Large intestine (tissue), 3 donors: ENCODE data around the gene IRGQ. TPM values are rescaled to one million over a fixed set of nuclear protein-coding genes. Genes with fewer than 3 reads are reported as not detected.
"Not testable (repeated sequence)": the region's sequence is repeated elsewhere in the genome, so short reads cannot be mapped to it uniquely, and the experiment has no call there.

Experiments used
- DNase-seq, 2 donors: peaks; one replicate each; pipeline versions ENCODE4 v3.0.0 to v3.0.0-alpha.2; 2013
- H3K27ac ChIP-seq: one replicate; pipeline ENCODE4 v1.5.1; 2013; ENCODE audit warnings: low read length
- H3K27me3 ChIP-seq: 2 replicates; pipeline ENCODE4 v1.6.1; 2013; ENCODE audit warnings: low read length; ENCODE audit not compliant: control insufficient read depth, insufficient read depth
- H3K36me3 ChIP-seq: 2 replicates; pipeline ENCODE4 v1.6.1; 2013; ENCODE audit warnings: low read length; ENCODE audit not compliant: control insufficient read depth, insufficient read depth
- H3K4me1 ChIP-seq: one replicate; pipeline ENCODE4 v1.6.1; 2013; ENCODE audit warnings: low read length; ENCODE audit not compliant: control insufficient read depth, insufficient read depth
- H3K4me3 ChIP-seq: one replicate; pipeline ENCODE4 v1.5.1; 2013; ENCODE audit warnings: low read length
- H3K9me3 ChIP-seq: one replicate; pipeline ENCODE4 v1.6.1; 2013; ENCODE audit warnings: mild to moderate bottlenecking, low read depth, low read length, moderate library complexity; ENCODE audit not compliant: control insufficient read depth
- WGBS: methylation state at CpG from one replicate; pipeline ENCODE4 v1.1.5; 2013; ENCODE audit warnings: low lambda C conversion rate; ENCODE audit not compliant: insufficient coverage; 5-methylcytosine and 5-hydroxymethylcytosine counted together
- polyA plus RNA-seq: library from polyadenylated mRNA; unstranded; fragments of 120-200 nt; gene quantifications from one replicate; pipeline ENCODE4 v1.2.1, GENCODE V29; 2013

IRGQ gene
- polyA plus RNA-seq, 1 donor = 11.5 TPM

DNA sequence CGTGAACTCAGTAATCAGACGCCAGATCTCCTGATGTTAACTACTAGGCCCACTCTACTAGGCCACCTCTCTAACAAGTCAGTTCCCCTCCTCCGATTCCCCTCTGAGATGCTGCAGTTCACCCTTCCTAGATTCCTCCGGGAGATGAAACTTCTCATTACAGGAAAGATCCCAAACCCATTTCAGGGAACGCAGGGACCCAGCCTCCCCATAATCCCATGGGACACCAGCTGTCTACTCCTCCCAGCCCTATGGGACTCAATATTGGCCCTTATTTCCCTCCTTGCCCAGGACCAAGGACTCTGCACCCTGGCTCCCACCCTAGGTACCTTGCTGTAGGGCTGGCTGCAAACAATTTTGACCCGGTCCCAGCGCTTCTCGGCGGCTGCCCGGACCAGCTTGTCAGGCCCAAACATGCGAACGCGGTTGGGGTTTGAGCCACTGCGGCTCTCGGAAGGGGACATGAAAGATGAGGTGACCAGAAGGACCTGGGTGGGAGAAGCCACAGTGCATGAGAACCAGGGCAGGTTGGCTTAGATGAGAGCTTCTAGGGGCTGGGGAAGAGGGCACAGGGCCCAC lies 41.5 kb downstream of the IRGQ start:
- WGBS = no CpG with 5 or more reads among the region's 15 CpGs
- no peak overlapping the region for H3K27ac ChIP-seq

GRCh38 chr19:43553656-43554055 lies 42.3 kb downstream of the IRGQ start:
- Histone ChIP-seq H3K36me3 (peaks cover 62% of the 10 kb centered on the region), H3K27me3 (no peaks in the 10 kb centered on the region), H3K9me3 (no peaks in the 10 kb centered on the region), H3K4me1 (no peaks in the 10 kb centered on the region), H3K4me3 (no peak overlapping the region), H3K27ac (no peak overlapping the region)
- DNase-seq = no peak
- no CpG with 5 or more reads among the region's 4 CpGs for WGBS

More for the DNA sequence above, 41.5 kb downstream of the IRGQ start:
- H3K4me1 ChIP-seq = no peaks in the 10 kb centered on the region
- no peaks in the 10 kb centered on the region for H3K9me3 ChIP-seq
- peaks cover 62% of the 10 kb centered on the region for H3K36me3 ChIP-seq
- no peaks in the 10 kb centered on the region for H3K27me3 ChIP-seq
- no peak for DNase-seq
- H3K4me3 ChIP-seq = no peak overlapping the region

DNA sequence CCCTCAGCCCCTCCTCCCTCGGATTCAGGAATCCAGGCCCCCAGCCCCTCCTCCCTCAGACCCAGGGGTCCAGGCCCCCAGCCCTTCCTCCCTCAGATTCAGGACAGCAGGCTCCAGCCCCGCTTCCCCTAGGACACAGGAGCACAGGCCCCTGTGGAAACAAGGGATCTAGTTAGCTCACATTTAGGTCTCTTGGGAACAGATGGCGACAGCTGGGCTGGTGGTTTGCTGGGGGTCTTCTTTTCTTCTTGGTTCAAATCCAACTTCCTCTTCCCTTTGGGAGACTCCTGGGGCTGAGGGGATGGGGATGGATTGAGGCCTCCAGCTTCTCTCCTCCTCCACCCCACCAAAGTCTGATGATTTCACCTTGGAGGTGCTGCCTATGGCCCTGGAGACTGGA lies 43.3 kb downstream of the IRGQ start:
- Histone ChIP-seq H3K27ac (no peak overlapping the region), H3K4me3 (no peak overlapping the region), H3K4me1 (no peaks in the 10 kb centered on the region), H3K27me3 (no peaks in the 10 kb centered on the region), H3K36me3 (peaks cover 57% of the 10 kb centered on the region), H3K9me3 (no peaks in the 10 kb centered on the region)
- DNase-seq = no peak
- no CpG with 5 or more reads among the region's 3 CpGs for WGBS

DNA sequence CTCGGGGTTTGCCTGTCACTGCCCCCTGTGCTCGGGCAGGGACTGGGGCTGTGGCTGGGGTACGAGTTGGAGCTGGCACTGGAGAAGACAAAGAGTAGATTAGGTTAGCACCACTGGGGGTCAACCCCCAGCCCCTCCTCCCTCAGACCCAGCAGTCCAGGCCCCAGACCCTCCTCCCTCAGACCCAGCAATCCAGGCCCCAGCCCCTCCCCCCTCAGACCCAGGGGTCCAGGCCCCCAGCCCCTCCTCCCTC lies 43.8 kb downstream of the IRGQ start:
- Histone ChIP-seq H3K9me3 (no peaks in the 10 kb centered on the region), H3K27me3 (no peaks in the 10 kb centered on the region), H3K4me1 (no peaks in the 10 kb centered on the region), H3K27ac (no peak overlapping the region), H3K36me3 (peaks cover 53% of the 10 kb centered on the region), H3K4me3 (no peak overlapping the region)
- no peak for DNase-seq
- no CpG with 5 or more reads among the region's 3 CpGs for WGBS

- H3K27ac ChIP-seq = no peak overlapping the region
- no peaks in the 10 kb centered on the region for H3K4me1 ChIP-seq
- no peak overlapping the region for H3K4me3 ChIP-seq
- no peak for DNase-seq
- H3K9me3 ChIP-seq = no peaks in the 10 kb centered on the region
- no peaks in the 10 kb centered on the region for H3K27me3 ChIP-seq
- peaks cover 55% of the 10 kb centered on the region for H3K36me3 ChIP-seq
- WGBS = 0% methylated on average over 1 of the region's 23 CpGs
Observed at GRCh38 chr19:43551399-43552197, 44.3 kb downstream of the IRGQ start.

DNA sequence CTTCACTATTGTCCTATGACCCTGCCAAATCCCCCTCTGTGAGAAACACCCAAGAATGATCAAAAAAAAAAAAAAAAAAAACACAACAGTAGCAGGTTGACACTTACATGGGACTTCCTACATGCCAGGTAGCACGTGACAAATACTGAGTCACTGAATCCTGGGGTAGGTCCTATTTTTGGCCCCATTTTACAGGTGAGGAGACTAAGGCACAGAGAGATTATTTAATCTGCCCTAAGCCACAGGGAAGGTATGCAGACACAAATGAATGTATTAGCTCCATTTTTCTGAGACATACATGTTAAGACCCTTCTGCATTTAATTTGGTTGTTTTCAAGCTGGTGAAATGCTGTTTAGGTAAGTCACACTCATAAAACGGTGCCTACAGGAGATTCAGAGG lies 47.2 kb downstream of the IRGQ start:
- Histone ChIP-seq H3K4me1 (no peaks in the 10 kb centered on the region), H3K4me3 (no peak overlapping the region), H3K27me3 (no peaks in the 10 kb centered on the region), H3K36me3 (peaks cover 58% of the 10 kb centered on the region), H3K27ac (no peak overlapping the region), H3K9me3 (no peaks in the 10 kb centered on the region)
- WGBS = 100% methylated on average over 1 of the region's 2 CpGs
- no peak for DNase-seq

DNA sequence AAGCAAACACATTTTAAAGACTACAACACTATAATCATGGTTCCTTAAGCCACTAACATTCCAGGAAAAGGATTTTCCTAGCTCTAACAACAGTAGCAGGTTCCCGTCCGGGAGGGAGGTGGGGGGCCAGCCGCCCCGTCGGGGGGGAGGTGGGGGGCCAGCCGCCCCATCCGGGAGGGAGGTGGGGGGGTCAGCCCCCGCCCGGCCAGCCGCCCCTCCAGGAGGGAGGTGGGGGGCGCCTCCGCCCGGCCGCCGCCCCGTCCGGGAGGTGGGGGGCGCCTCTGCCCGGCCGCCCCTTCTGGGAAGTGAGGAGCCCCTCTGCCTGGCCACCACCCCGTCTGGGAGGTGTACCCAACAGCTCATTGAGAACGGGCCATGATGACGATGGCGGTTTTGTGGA lies 48.0 kb downstream of the IRGQ start:
- H3K9me3 ChIP-seq, DNase-seq, H3K4me1 ChIP-seq, H3K27me3 ChIP-seq, H3K4me3 ChIP-seq, H3K27ac ChIP-seq: not testable (repeated sequence)
- WGBS = no CpG with 5 or more reads among the region's 24 CpGs
- H3K36me3 ChIP-seq = peaks cover 56% of the 10 kb centered on the region

DNA sequence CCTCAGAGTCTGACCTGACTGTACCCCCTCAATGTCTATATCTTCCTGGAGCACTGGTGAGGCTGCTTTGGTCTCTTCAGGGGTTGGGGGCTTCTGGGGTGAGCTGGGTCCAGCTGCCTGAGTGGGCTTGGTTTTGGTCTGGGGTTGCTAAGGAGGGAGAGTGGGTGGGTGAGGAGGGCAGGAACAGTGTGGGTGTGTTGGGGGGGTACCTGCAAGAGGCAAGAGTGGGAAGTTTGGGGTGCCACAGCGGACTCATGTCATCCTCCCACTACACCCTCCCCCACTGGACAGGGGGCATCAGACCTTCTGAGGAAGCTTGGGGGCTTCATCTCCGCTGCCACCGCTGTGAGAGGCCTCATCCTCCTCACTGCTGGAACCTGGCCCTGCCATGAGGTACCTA lies 49.4 kb downstream of the IRGQ start:
- H3K27me3 ChIP-seq = no peaks in the 10 kb centered on the region
- no CpG with 5 or more reads among the region's 3 CpGs for WGBS
- DNase-seq = no peak
- H3K9me3 ChIP-seq = no peaks in the 10 kb centered on the region
- H3K27ac ChIP-seq = no peak overlapping the region
- peaks cover 57% of the 10 kb centered on the region for H3K36me3 ChIP-seq
- no peaks in the 10 kb centered on the region for H3K4me1 ChIP-seq
- no peak overlapping the region for H3K4me3 ChIP-seq

GRCh38 chr19:43545981-43546380 lies 50.0 kb downstream of the IRGQ start:
- Histone ChIP-seq H3K27ac (no peak overlapping the region), H3K9me3 (no peaks in the 10 kb centered on the region), H3K4me1 (no peaks in the 10 kb centered on the region), H3K4me3 (no peak overlapping the region), H3K36me3 (peaks cover 55% of the 10 kb centered on the region), H3K27me3 (no peaks in the 10 kb centered on the region)
- WGBS = no CpG with 5 or more reads among the region's 2 CpGs
- no peak for DNase-seq

DNA sequence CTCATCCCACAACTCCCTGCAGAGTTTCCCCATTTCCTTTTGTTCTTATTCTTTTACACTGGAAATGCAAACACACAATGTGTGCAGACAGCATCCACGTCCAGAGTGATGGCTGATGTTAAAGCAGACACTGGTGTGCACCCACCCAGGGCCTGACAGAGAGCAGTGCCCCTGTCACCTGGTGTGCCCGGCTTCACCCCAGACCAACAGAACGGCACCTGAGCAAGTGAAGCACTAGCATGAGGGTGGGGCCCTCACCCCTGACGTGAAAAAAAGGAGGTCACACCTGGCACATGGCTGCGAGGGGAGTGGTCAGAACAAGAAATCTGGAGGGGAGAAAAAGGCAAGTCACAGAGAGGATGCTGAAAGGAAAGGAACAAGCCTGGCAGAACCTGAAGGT lies 50.7 kb downstream of the IRGQ start:
- no peaks in the 10 kb centered on the region for H3K4me1 ChIP-seq
- WGBS = 80% methylated on average over 1 of the region's 5 CpGs
- no peak overlapping the region for H3K27ac ChIP-seq
- H3K27me3 ChIP-seq = no peaks in the 10 kb centered on the region
- peaks cover 53% of the 10 kb centered on the region for H3K36me3 ChIP-seq
- H3K9me3 ChIP-seq = no peaks in the 10 kb centered on the region
- DNase-seq = no peak
- no peak overlapping the region for H3K4me3 ChIP-seq

- Histone ChIP-seq H3K27me3 (no peaks in the 10 kb centered on the region), H3K4me3 (no peak overlapping the region), H3K36me3 (peaks cover 51% of the 10 kb centered on the region), H3K9me3 (no peaks in the 10 kb centered on the region), H3K4me1 (no peaks in the 10 kb centered on the region), H3K27ac (no peak overlapping the region)
- no peak for DNase-seq
- whole genome bisulfite sequencing = no CpG with 5 or more reads among the region's 9 CpGs
Observed at GRCh38 chr19:43544077-43544476, 51.9 kb downstream of the IRGQ start.
